Measurements from ENCODE around the gene GLB1L3.

DNA sequence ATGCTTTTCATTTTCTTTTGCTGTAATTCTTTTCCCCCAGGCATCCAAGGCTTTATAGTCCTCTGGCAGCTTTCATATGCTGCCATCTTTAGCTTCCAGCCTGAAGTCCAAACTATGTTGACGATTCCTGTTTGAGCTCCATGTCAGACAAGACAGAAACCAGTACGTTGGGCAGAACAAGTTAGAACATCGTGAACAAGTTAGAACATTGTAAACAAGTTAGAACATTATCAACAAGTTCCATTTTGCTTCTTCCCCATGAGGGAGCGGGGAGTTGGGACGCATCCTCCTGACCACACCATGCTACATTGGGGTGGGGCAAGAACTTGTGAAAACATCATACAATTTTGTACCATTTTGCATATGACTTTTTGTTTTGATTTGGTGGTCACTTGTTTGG is 79.5 kb downstream of the GLB1L3 start:
- TF ChIP-seq, protein P1, sequence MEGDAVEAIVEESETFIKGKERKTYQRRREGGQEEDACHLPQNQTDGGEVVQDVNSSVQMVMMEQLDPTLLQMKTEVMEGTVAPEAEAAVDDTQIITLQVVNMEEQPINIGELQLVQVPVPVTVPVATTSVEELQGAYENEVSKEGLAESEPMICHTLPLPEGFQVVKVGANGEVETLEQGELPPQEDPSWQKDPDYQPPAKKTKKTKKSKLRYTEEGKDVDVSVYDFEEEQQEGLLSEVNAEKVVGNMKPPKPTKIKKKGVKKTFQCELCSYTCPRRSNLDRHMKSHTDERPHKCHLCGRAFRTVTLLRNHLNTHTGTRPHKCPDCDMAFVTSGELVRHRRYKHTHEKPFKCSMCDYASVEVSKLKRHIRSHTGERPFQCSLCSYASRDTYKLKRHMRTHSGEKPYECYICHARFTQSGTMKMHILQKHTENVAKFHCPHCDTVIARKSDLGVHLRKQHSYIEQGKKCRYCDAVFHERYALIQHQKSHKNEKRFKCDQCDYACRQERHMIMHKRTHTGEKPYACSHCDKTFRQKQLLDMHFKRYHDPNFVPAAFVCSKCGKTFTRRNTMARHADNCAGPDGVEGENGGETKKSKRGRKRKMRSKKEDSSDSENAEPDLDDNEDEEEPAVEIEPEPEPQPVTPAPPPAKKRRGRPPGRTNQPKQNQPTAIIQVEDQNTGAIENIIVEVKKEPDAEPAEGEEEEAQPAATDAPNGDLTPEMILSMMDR (conservative IDR thresholded peaks at IDR 0.05; ENCODE audit: low read length), result no peak
- no peak for TF ChIP-seq EZH2phosphoT487 (IDR thresholded peaks at IDR 0.05; ENCODE audit: borderline replicate concordance)
